Hepatocyte (in vitro differentiated cells): Measurements from ENCODE around the gene SRRM3.

Source experiments
- CTCF ChIP-seq: fragments of 200-600 bp; sonication (generic); IDR thresholded peaks from 2 replicates; pipeline ENCODE4 v1.5.1; 2016; ENCODE audit warnings: antibody characterized with exemption, mild to moderate bottlenecking; ENCODE audit not compliant: poor library complexity
- EZH2 ChIP-seq: fragments of 200-600 bp; sonication (generic); IDR thresholded peaks from 2 replicates; pipeline ENCODE4 v1.6.1; 2016; ENCODE audit warnings: antibody characterized with exemption, mild to moderate bottlenecking, borderline replicate concordance

GRCh38 chr7:76204147-76204546, 2.5 kb downstream of the SRRM3 start:
- TF ChIP-seq CTCF, result no peak
- TF ChIP-seq EZH2, result no peak
